Measurements from ENCODE around the gene ADCY1.

Gene ADCY1

DNA sequence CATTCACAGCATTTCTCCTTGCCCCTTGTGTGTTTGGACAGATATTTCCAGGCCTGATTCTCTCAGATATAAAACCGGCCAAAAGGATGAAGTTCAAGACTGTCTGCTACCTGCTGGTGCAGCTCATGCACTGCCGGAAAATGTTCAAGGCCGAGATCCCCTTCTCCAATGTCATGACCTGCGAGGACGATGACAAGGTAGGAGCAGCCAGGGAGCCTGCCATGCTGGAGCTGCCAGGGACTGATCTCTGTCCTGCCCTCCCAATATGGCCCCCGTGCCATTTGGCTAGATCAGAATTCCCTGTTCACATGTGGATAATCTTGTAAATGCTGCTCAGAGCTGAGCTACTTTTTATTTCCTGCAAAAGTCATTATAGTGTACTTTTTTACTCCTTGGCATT, 87.8 kb downstream of the ADCY1 start:
- DNase-seq, result no peak
- TF ChIP-seq CTCF (IDR thresholded peaks at IDR 0.05; ENCODE audit: low read length) (no peak), EZH2 (optimal IDR thresholded peaks at IDR 0.05; ENCODE audit: low read depth, low read length) (no peak), EZH2phosphoT487 (IDR thresholded peaks at IDR 0.05; ENCODE audit: low read length) (no peak)
- no peaks in the 10 kb centered on the region for H3F3A ChIP-seq (ENCODE audit: insufficient read depth, low read length)
- H3K9ac ChIP-seq (ENCODE audit: low read length), result no peak overlapping the region
- H3K9me3 ChIP-seq (replicated peaks; ENCODE audit: insufficient read depth, low read length), result no peaks in the 10 kb centered on the region
- no peaks in the 10 kb centered on the region for H3K27me3 ChIP-seq (replicated peaks; ENCODE audit: insufficient read depth, low read length)
- no peak overlapping the region for H3K4me2 ChIP-seq (ENCODE audit: low read depth, low read length)
- H3K4me1 ChIP-seq (ENCODE audit: low read length), result no peaks in the 10 kb centered on the region
- no peaks in the 10 kb centered on the region for H3K9me2 ChIP-seq (replicated peaks; ENCODE audit: insufficient read depth, low read length)
- H3K36me3 ChIP-seq (replicated peaks; ENCODE audit: insufficient read depth, low read length), result 0 out of 2 replicates have a peak, but pooled peaks cover 3% of the 10 kb centered on the region
- no peaks in the 10 kb centered on the region for H4K20me1 ChIP-seq (ENCODE audit: insufficient read depth, low read length)
- no peak overlapping the region for H2AFZ ChIP-seq (ENCODE audit: low read length)
- H3K27ac ChIP-seq (ENCODE audit: low read length), result no peak overlapping the region
- no peak overlapping the region for H3K4me3 ChIP-seq (ENCODE audit: low read length)
- H3K79me2 ChIP-seq (ENCODE audit: low read length), result no peaks in the 10 kb centered on the region

- no peaks in the 10 kb centered on the region for H3K9me2 ChIP-seq (replicated peaks; ENCODE audit: insufficient read depth, low read length)
Observed at GRCh38 chr7:45662540-45663166, 88.5 kb downstream of the ADCY1 start.

DNA sequence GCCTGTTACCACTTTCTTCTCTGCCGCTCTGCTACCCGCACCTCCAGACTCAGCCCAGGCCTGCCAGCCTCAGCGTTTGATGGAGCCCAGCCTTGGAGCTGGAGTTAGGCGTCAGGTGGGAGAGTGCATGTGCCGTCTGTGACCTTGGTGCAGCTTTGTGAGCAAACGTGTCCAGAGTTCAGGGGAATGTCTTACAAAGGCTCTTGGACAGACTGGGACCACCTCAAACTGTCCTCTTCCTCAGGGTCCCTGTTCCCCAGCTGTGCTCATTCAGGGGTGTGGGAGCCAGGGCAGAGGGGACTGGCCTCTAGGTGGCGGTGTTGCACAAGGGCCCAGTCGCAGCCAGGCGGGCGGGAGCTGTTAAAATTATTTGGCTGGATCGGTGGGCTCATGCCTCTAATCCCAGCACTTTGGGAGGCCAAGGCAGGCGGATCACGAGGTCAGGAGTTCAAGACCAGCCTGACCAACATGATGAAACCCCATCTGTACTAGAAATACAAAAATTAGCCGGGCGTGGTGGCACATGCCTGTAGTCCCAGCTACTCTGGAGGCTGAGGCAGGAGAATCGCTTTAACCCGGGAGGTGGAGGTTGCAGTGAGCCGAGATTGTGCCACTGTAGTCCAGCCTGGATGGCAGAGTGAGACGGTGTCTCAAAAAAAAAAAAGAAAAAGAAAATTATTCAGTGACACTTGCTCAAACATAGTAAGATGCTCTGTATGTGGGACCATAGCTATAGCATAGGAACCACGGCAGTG, 89.2 kb downstream of the ADCY1 start:
- no peaks in the 10 kb centered on the region for H3K9me2 ChIP-seq (replicated peaks; ENCODE audit: insufficient read depth, low read length)
- no peaks in the 10 kb centered on the region for H4K20me1 ChIP-seq (ENCODE audit: insufficient read depth, low read length)
- no peak overlapping the region for H3K4me3 ChIP-seq (ENCODE audit: low read length)
- no peaks in the 10 kb centered on the region for H3K79me2 ChIP-seq (ENCODE audit: low read length)
- DNase-seq, result no peak
- no peak overlapping the region for H3K9ac ChIP-seq (ENCODE audit: low read length)
- H3K27me3 ChIP-seq (replicated peaks; ENCODE audit: insufficient read depth, low read length), result no peaks in the 10 kb centered on the region
- no peaks in the 10 kb centered on the region for H3K4me1 ChIP-seq (ENCODE audit: low read length)
- no peak overlapping the region for H3K27ac ChIP-seq (ENCODE audit: low read length)
- H3F3A ChIP-seq (ENCODE audit: insufficient read depth, low read length), result no peaks in the 10 kb centered on the region
- no peak overlapping the region for H2AFZ ChIP-seq (ENCODE audit: low read length)
- no peak overlapping the region for H3K4me2 ChIP-seq (ENCODE audit: low read depth, low read length)
- H3K36me3 ChIP-seq (replicated peaks; ENCODE audit: insufficient read depth, low read length), result 0 out of 2 replicates have a peak, but pooled peaks cover 3% of the 10 kb centered on the region
- H3K9me3 ChIP-seq (replicated peaks; ENCODE audit: insufficient read depth, low read length), result no peaks in the 10 kb centered on the region
- TF ChIP-seq EZH2phosphoT487 (IDR thresholded peaks at IDR 0.05; ENCODE audit: low read length) (no peak), CTCF (IDR thresholded peaks at IDR 0.05; ENCODE audit: low read length) (peak; percentile 37)

More at GRCh38 chr7:45662540-45663166, 88.5 kb downstream of the ADCY1 start:
- no peak overlapping the region for H2AFZ ChIP-seq (ENCODE audit: low read length)
- H3K4me1 ChIP-seq (ENCODE audit: low read length), result no peaks in the 10 kb centered on the region
- TF ChIP-seq EZH2 (optimal IDR thresholded peaks at IDR 0.05; ENCODE audit: low read depth, low read length) (no peak), CTCF (IDR thresholded peaks at IDR 0.05; ENCODE audit: low read length) (no peak), EZH2phosphoT487 (IDR thresholded peaks at IDR 0.05; ENCODE audit: low read length) (no peak)
- no peak overlapping the region for H3K4me2 ChIP-seq (ENCODE audit: low read depth, low read length)
- no peaks in the 10 kb centered on the region for H4K20me1 ChIP-seq (ENCODE audit: insufficient read depth, low read length)
- H3F3A ChIP-seq (ENCODE audit: insufficient read depth, low read length), result no peaks in the 10 kb centered on the region
- no peaks in the 10 kb centered on the region for H3K9me3 ChIP-seq (replicated peaks; ENCODE audit: insufficient read depth, low read length)
- H3K9ac ChIP-seq (ENCODE audit: low read length), result no peak overlapping the region
- 0 out of 2 replicates have a peak, but pooled peaks cover 3% of the 10 kb centered on the region for H3K36me3 ChIP-seq (replicated peaks; ENCODE audit: insufficient read depth, low read length)
- no peak overlapping the region for H3K4me3 ChIP-seq (ENCODE audit: low read length)
- DNase-seq, result no peak
- no peak overlapping the region for H3K27ac ChIP-seq (ENCODE audit: low read length)
- no peaks in the 10 kb centered on the region for H3K27me3 ChIP-seq (replicated peaks; ENCODE audit: insufficient read depth, low read length)
- H3K79me2 ChIP-seq (ENCODE audit: low read length), result no peaks in the 10 kb centered on the region
